DMS53 treated with DMSO at 0.1 percent for 48 hours (cell line): ENCODE measurements around the gene SEMA5A.

Experiments used
- DNase-seq: peaks from one replicate; lab custom pipeline; 2025; ENCODE audit not compliant: unreplicated experiment; lab: John Stamatoyannopoulos, UW

The SEMA5A gene

GRCh38 chr5:9239626-9240025 lies 306.2 kb downstream of the SEMA5A start:
- no peak for DNase-seq

GRCh38 chr5:9239071-9239470 lies 306.8 kb downstream of the SEMA5A start:
- no peak for DNase-seq

- no peak for DNase-seq
These were observed 312.2 kb downstream of the SEMA5A start for GRCh38 chr5:9233712-9234111.

GRCh38 chr5:9233035-9233434 lies 312.8 kb downstream of the SEMA5A start:
- no peak for DNase-seq

- no peak for DNase-seq
These were observed 314.0 kb downstream of the SEMA5A start for GRCh38 chr5:9231842-9232241.

GRCh38 chr5:9230355-9230754 lies 315.5 kb downstream of the SEMA5A start:
- DNase-seq, result no peak

- no peak for DNase-seq
These were observed 319.8 kb downstream of the SEMA5A start for GRCh38 chr5:9226016-9226536.

GRCh38 chr5:9222054-9222976 lies 323.6 kb downstream of the SEMA5A start:
- no peak for DNase-seq

- DNase-seq, result no peak
These were observed 327.5 kb downstream of the SEMA5A start for GRCh38 chr5:9218358-9218757.

- DNase-seq, result no peak
These were observed 333.3 kb downstream of the SEMA5A start for GRCh38 chr5:9212605-9213004.

GRCh38 chr5:9209846-9210492 lies 335.9 kb downstream of the SEMA5A start:
- DNase-seq, result no peak

GRCh38 chr5:9207817-9208418 lies 338.0 kb downstream of the SEMA5A start:
- DNase-seq, result peak; percentile 54

GRCh38 chr5:9202636-9203035 lies 343.2 kb downstream of the SEMA5A start:
- DNase-seq, result no peak

- no peak for DNase-seq
These were observed 344.1 kb downstream of the SEMA5A start for GRCh38 chr5:9201761-9202160.

- DNase-seq, result no peak
These were observed 344.9 kb downstream of the SEMA5A start for GRCh38 chr5:9201011-9201410.

GRCh38 chr5:9198394-9198793 lies 347.5 kb downstream of the SEMA5A start:
- DNase-seq, result no peak

GRCh38 chr5:9197881-9198260 lies 348.0 kb downstream of the SEMA5A start:
- no peak for DNase-seq

- no peak for DNase-seq
These were observed 349.3 kb downstream of the SEMA5A start for GRCh38 chr5:9196403-9197227.

GRCh38 chr5:9194509-9194908 lies 351.4 kb downstream of the SEMA5A start:
- DNase-seq, result no peak

GRCh38 chr5:9192266-9192665 lies 353.6 kb downstream of the SEMA5A start:
- no peak for DNase-seq

- DNase-seq, result no peak
These were observed 356.2 kb downstream of the SEMA5A start for GRCh38 chr5:9189681-9190080.
